B cell (primary cell): ENCODE measurements around the gene RERE. TPM values are rescaled to one million over a fixed set of nuclear protein-coding genes. Genes with fewer than 3 reads are reported as not detected.

ENCODE experiments used
- ATAC-seq: fragments of 200-7000 bp; cut with Tn5 transposase; one replicate; pipeline ENCODE4 v1.10.0; 2021; ENCODE audit warnings: low read depth, mild to moderate bottlenecking, moderate number of reproducible peaks, moderate library complexity
- CTCF ChIA-PET: fragments of 350-600 bp; sonication (Branson Sonifier 250); formaldehyde crosslinking; loops from one replicate; lab custom pipeline; 2021; ENCODE audit warnings: antibody characterized with exemption, inconsistent platforms; lab: Charles Lee
- POLR2A ChIA-PET: fragments of 350-600 bp; sonication (Branson Sonifier 250); formaldehyde crosslinking; loops from one replicate; lab custom pipeline; 2021; ENCODE audit warnings: antibody characterized with exemption; lab: Charles Lee
- DNase-seq: peaks from one replicate; pipeline ENCODE4 v3.0.0; 2013
- H2AFZ ChIP-seq: 2 replicates; pipeline ENCODE4 v1.6.1; 2012; ENCODE audit warnings: mild to moderate bottlenecking, low read depth, low read length; ENCODE audit not compliant: insufficient read depth, poor library complexity, severe bottlenecking
- H3K27ac ChIP-seq, 2 donors: 1 replicate in 1 of 2; 2 replicates in 1 of 2; pipeline ENCODE4 v1.5.1; 2012 to 2013; ENCODE audit warnings: low read length in 2 of 2, mild to moderate bottlenecking in 2 of 2, moderate library complexity in 1 of 2
- H3K27me3 ChIP-seq, 4 experiments: fragments of 200-600 bp in 1 of 4; sonication (generic) in 1 of 4; replicated peaks in 1 of 4; 1 replicate in 2 of 4; 2 replicates in 2 of 4; pipeline versions ENCODE4 v1.6.1 to v1.7.0; 2013 to 2016; ENCODE audit warnings: low read length in 3 of 4, mild to moderate bottlenecking in 2 of 4, mixed read lengths in 1 of 4, moderate library complexity in 1 of 4; ENCODE audit not compliant: insufficient read depth in 4 of 4, control insufficient read depth in 3 of 4; ENCODE audit errors: control extremely low read depth in 1 of 4
- H3K36me3 ChIP-seq, 2 experiments: replicated peaks in 1 of 2; 1 replicate in 1 of 2; 2 replicates in 1 of 2; pipeline versions ENCODE4 v1.6.1 to v1.7.1; 2013; ENCODE audit warnings: low read length in 1 of 2; ENCODE audit not compliant: insufficient read depth in 2 of 2, control insufficient read depth in 1 of 2; ENCODE audit errors: control extremely low read depth in 1 of 2, extremely low read depth in 1 of 2
- H3K4me1 ChIP-seq, 2 donors: fragments of 200-600 bp in 1 of 2; sonication (generic) in 1 of 2; 1 replicate in 1 of 2; 2 replicates in 1 of 2; pipeline versions ENCODE4 v1.5.1 to v1.6.1; 2013 to 2017; ENCODE audit warnings: low read length in 2 of 2; ENCODE audit not compliant: control insufficient read depth in 2 of 2, insufficient read depth in 2 of 2
- H3K4me2 ChIP-seq: replicated peaks from 2 replicates; pipeline ENCODE3; 2012; ENCODE audit warnings: mild to moderate bottlenecking, low read depth, low read length; ENCODE audit not compliant: poor library complexity, severe bottlenecking
- H3K4me3 ChIP-seq, 5 experiments: fragments of 200-600 bp in 1 of 5; sonication (generic) in 1 of 5; 1 replicate in 3 of 5; 2 replicates in 2 of 5; pipeline versions ENCODE4 v1.5.1 to v1.7.0; 2011 to 2016; ENCODE audit warnings: low read length in 4 of 5, mild to moderate bottlenecking in 4 of 5, low read depth in 2 of 5, control low read depth in 1 of 5, moderate library complexity in 1 of 5; ENCODE audit not compliant: insufficient read depth in 1 of 5; ENCODE audit errors: control extremely low read depth in 1 of 5, extremely low read depth in 1 of 5
- H3K79me2 ChIP-seq: fragments of 200-600 bp; sonication (generic); one replicate; pipeline ENCODE4 v1.6.0; 2016; ENCODE audit warnings: low read length; ENCODE audit not compliant: control insufficient read depth, insufficient read depth
- H3K9ac ChIP-seq: fragments of 200-600 bp; sonication (generic); 2 replicates; pipeline ENCODE4 v1.6.1; 2017; ENCODE audit warnings: mild to moderate bottlenecking, low read length, moderate library complexity
- H3K9me3 ChIP-seq, 3 donors: one replicate each; pipeline versions ENCODE4 v1.6.1 to v1.7.1; 2013; ENCODE audit warnings: low read length in 2 of 3; ENCODE audit not compliant: control insufficient read depth in 2 of 3, insufficient read depth in 1 of 3; ENCODE audit errors: control extremely low read depth in 1 of 3
- H4K20me1 ChIP-seq: 2 replicates; pipeline ENCODE4 v1.6.0; 2012; ENCODE audit warnings: mild to moderate bottlenecking, low read length; ENCODE audit not compliant: insufficient read depth, control insufficient read depth, poor library complexity, severe bottlenecking
- H3K27ac Mint-ChIP-seq: one replicate; pipeline ENCODE4 v1.8.0; 2021; ENCODE audit warnings: mixed read lengths
- H3K27me3 Mint-ChIP-seq: one replicate; pipeline ENCODE4 v1.8.0; 2021; ENCODE audit warnings: mixed read lengths
- H3K4me1 Mint-ChIP-seq: one replicate; pipeline ENCODE4 v1.8.0; 2021; ENCODE audit warnings: mixed read lengths
- H3K4me3 Mint-ChIP-seq: one replicate; pipeline ENCODE4 v1.8.0; 2021; ENCODE audit warnings: mixed read lengths
- H3K9me3 Mint-ChIP-seq: one replicate; pipeline ENCODE4 v1.8.0; 2022; ENCODE audit warnings: mixed read lengths; ENCODE audit not compliant: insufficient read depth
- CTCF ChIP-seq: fragments of 200-600 bp; IDR thresholded peaks from one replicate; pipeline ENCODE4 v1.8.0; 2022; ENCODE audit warnings: antibody characterized with exemption, mild to moderate bottlenecking
- EZH2 ChIP-seq: IDR thresholded peaks from 2 replicates; pipeline ENCODE4 v1.6.1; 2012; ENCODE audit warnings: borderline replicate concordance, low read depth, mild to moderate bottlenecking, moderate library complexity, low read length; ENCODE audit not compliant: insufficient read depth, poor library complexity, severe bottlenecking
- WGBS: methylation state at CpG from one replicate; pipeline ENCODE4 v1.1.5; 2013; ENCODE audit warnings: missing lambda C conversion rate; ENCODE audit not compliant: insufficient coverage; 5-methylcytosine and 5-hydroxymethylcytosine counted together
- intact Hi-C: fragments of 100-400 bp; cut with micrococcal nuclease; formaldehyde crosslinking; loops from one replicate; pipeline ENCODE4 v1.10.0; 2022
- polyA plus RNA-seq: library from polyadenylated mRNA; depleted of rRNA; stranded (reverse); fragments of >200 nt; gene quantifications from 2 replicates; pipeline ENCODE4 v1.2.3, GENCODE V29; 2012
- total RNA-seq, 2 donors: library from RNA; stranded (reverse); fragments of 120-200 nt in 1 of 2; gene quantifications; 1 replicate in 1 of 2; 2 replicates in 1 of 2; pipeline versions ENCODE4 v1.2.3 to v1.2.4, GENCODE V29; 2013 to 2022

The RERE gene
- total and polyA plus RNA-seq, 2 donors (not counting 1 experiment from before 2014, with no cell fraction given), result 27.3 to 132 TPM

GRCh38 chr1:8497210-8497819, 320.1 kb downstream of the RERE start:
- Histone ChIP-seq H3K9me3 (peaks cover 0 to 3% (median 1%) of the 10 kb centered on the region in 3 donors), H3K27ac (peak overlapping the region; percentile 88 to 93), H3K9ac (peak overlapping the region; percentile 59), H3K4me1 (peaks cover 50 to 60% of the 10 kb centered on the region in 2 donors), H4K20me1 (no peaks in the 10 kb centered on the region), H3K4me2 (peak overlapping the region; percentile 63), H3K27me3 (no peaks in the 10 kb centered on the region), H3K79me2 (peaks cover 18% of the 10 kb centered on the region), H2AFZ (no peak overlapping the region), H3K4me3 (peak overlapping the region in 3 of 5 experiments; percentile 7 to 39 (median 8)), H3K36me3 (peaks cover 1 to 19% of the 10 kb centered on the region in 2 experiments)
- WGBS, result no CpG with 5 or more reads among the region's 3 CpGs
- ChIA-PET CTCF (interaction anchor here (0.5 to 1.1 kb wide), 3 partner anchors 17 to 470 kb away, joined by 3 to 5 read pairs (median 4); no protein-coding TSS in a partner anchor), POLR2A (no interaction called here)
- peak; percentile 46 for ATAC-seq
- Mint-ChIP-seq H3K9me3 (no peaks in the 10 kb centered on the region), H3K4me1 (peaks cover 61% of the 10 kb centered on the region), H3K27me3 (no peaks in the 10 kb centered on the region), H3K4me3 (peak overlapping the region; percentile 78), H3K27ac (peak overlapping the region; percentile 91)
- intact Hi-C loops, result loop anchor here (1.0 to 5.0 kb wide), 3 partner anchors 28 to 100 kb away; no protein-coding TSS in a partner anchor
- TF ChIP-seq CTCF (no peak), EZH2 (no peak)
- peak; percentile 52 for DNase-seq

- peak; percentile 71 for ATAC-seq
- no peaks in the 10 kb centered on the region for H4K20me1 ChIP-seq
Measured at GRCh38 chr1:8496473-8496872, 321.0 kb downstream of the RERE start.

More at GRCh38 chr1:8496473-8496872, 321.0 kb downstream of the RERE start:
- Histone ChIP-seq H2AFZ (peak overlapping the region; percentile 39), H3K9me3 (peaks cover 0 to 3% (median 1%) of the 10 kb centered on the region in 3 donors), H3K9ac (peak overlapping the region; percentile 59), H3K79me2 (peaks cover 19% of the 10 kb centered on the region), H3K36me3 (peaks cover 1 to 19% of the 10 kb centered on the region in 2 experiments), H3K27ac (peak overlapping the region; percentile 88 to 93), H3K4me2 (peak overlapping the region; percentile 63), H3K27me3 (no peaks in the 10 kb centered on the region), H3K4me3 (peak overlapping the region in 2 of 5 experiments; percentile 8 to 39), H3K4me1 (peaks cover 53 to 61% of the 10 kb centered on the region in 2 donors)
- Mint-ChIP-seq H3K4me1 (peaks cover 68% of the 10 kb centered on the region), H3K4me3 (peak overlapping the region; percentile 78), H3K27me3 (no peaks in the 10 kb centered on the region), H3K27ac (peak overlapping the region; percentile 91), H3K9me3 (no peaks in the 10 kb centered on the region)
- intact Hi-C loops, result loop anchor here (2.0 to 5.0 kb wide), 2 partner anchors 70 to 99 kb away; no protein-coding TSS in a partner anchor
- DNase-seq, result peak; percentile 78
- TF ChIP-seq EZH2, result no peak
- TF ChIP-seq CTCF, result no peak
- CTCF ChIA-PET, result no interaction called here
- WGBS, result 28% methylated on average over 7 of the region's 8 CpGs
- POLR2A ChIA-PET, result no interaction called here
